HG02981 (cell line): ENCODE measurements around the gene TPRN.

Experiments
- ATAC-seq: cut with Tn5 transposase; IDR thresholded peaks from one replicate; pipeline ENCODE4 v1.9.1; 2021; ENCODE audit warnings: mild to moderate bottlenecking, moderate library complexity; ENCODE audit not compliant: unreplicated experiment

TPRN gene

GRCh38 chr9:137191245-137191644 lies 9.3 kb downstream of the TPRN start:
- no peak for ATAC-seq

GRCh38 chr9:137190315-137190856 lies 10.2 kb downstream of the TPRN start:
- ATAC-seq, result no peak

GRCh38 chr9:137189297-137190295 lies 10.9 kb downstream of the TPRN start:
- no peak for ATAC-seq

GRCh38 chr9:137188490-137189296 lies 11.8 kb downstream of the TPRN start, which contains the start of the genes ANAPC2 and SSNA1:
Gene ANAPC2, minus strand, starts transcription at chr9:137188560. Its CDS starts 28 bp downstream, at chr9:137188532.
Gene SSNA1, plus strand, starts transcription at chr9:137188676. Its CDS starts 51 bp downstream, at chr9:137188727.
- peak; percentile 71 for ATAC-seq

GRCh38 chr9:137188086-137188489 lies 12.5 kb downstream of the TPRN start:
- ATAC-seq, result no peak

DNA sequence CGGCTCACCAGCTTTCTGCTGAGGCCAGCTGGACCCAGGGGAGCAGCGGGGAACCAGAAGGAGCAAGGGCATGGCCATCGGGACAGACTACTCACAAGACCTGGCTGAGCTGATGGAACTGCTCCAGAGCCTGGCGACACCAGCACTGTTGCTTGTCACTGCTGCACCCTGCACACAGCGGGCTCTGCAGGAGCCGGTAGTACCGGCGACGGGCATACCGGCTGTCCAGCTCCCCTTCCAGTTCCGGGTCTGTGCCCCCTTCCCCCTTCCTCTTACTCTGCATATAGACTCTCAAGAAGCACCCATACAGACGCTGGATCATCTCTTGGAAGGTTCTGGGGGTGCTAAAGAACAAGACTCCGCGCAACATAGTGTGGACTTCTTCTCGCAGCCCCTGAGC lies 13.2 kb downstream of the TPRN start:
- ATAC-seq, result no peak

GRCh38 chr9:137186385-137186784 lies 14.2 kb downstream of the TPRN start:
- ATAC-seq, result no peak

DNA sequence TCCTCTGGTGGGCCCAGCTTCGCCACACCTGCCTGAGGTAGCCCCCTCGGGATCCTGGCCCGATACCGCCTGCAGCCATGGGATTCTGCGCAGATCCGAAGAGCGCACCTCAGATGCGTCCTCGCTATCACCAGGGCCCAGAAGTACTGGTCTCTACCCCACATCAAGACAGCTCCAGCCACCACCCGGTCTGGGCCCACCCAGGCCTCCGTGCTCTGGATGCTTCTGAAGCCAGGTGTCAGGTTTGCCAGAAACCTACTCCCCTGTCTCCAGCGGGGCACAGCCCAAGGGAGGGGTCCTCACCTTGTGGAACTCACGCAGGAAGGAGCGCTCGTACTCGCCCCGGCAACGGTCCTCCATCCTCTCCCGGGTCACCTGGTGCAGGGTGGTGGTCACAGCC lies 14.6 kb downstream of the TPRN start:
- ATAC-seq, result no peak

GRCh38 chr9:137184881-137185660 lies 15.5 kb downstream of the TPRN start:
- ATAC-seq, result no peak

DNA sequence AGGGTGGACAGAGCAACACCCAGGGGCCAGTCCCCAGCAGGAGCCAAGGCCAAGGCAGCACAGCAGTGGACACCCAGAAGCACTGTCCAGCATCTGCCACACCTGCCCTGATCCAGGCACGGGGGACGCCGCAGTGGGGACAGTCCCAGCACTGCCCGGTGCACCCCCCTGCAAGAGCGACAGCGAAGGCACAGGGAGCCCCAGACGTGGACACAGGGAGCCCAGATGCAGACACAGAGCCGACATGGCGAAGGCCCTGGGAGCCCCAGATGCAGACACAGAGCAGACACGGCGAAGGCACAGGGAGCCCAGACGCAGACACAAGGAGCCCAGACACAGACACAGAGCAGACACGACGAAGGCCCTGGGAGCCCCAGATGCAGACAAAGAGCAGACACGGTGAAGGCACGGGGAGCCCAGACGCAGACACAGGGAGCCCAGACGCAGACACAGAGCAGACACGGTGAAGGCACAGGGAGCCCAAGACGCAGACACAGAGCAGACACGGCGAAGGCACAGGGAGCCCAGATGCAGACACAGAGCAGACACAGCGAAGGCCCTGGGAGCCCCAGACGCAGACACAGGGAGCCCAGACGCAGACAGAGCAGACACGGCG lies 16.5 kb downstream of the TPRN start:
- ATAC-seq, result no peak

DNA sequence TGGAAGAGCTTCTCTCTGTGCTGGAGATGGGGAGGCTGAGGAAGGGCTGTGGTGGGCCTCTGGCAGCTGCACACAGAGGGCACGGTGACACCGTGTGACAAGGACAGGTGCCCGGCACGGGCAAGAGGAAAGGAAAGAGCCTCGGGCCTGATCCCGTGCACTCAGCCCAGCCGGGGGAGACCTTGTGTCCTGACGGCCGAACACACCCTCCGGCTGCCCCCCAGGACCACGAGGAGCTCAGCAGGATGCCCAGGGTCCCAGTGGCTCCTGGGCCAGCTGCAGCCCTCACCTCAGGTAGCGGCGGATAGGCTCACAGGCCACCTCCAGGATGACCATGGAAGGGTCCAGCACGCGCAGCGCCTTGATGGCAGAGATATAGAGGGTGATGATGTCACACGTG lies 17.7 kb downstream of the TPRN start:
- no peak for ATAC-seq

DNA sequence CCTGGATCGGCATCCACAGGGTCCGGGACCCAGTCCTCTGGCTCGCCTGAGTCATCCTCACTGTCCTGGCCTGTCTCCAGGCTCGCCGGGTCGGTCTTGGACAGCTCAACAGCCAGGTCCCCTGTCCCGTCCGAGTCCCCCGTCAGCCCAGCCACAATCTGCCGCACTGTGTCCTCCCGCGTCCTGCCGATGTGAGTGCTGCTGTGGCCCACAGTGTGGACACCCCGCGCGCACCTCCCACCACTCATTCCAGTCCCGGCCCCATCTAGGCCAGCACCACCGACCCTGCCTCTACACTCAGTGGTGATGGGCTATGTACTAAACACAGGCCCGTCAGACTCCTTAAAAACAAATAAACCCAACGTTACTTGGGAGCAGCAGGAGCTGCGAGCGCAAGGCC lies 18.9 kb downstream of the TPRN start:
- no peak for ATAC-seq

GRCh38 chr9:137180491-137180890 lies 20.1 kb downstream of the TPRN start:
- no peak for ATAC-seq

DNA sequence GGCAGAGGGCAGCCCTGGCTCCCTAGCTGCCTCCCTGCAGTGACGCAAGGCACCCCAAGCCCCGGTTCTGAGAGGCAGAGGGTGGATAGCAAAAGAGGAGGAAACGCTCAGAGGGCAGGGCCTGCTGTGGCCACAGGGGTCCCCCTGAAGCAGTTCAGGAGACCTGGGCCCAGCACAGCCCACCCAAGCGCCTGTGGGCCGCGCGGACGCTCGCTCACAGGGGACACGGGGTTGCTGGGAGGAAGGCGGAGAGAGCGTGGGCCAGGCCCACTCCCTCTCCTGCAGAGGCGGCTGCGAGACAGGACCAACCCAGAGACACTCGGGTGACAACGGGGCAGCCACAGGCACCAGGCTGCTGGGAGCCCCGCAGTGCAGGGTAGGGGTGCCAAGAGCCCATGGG lies 20.8 kb downstream of the TPRN start:
- no peak for ATAC-seq

GRCh38 chr9:137178939-137179630 lies 21.5 kb downstream of the TPRN start:
- no peak for ATAC-seq

DNA sequence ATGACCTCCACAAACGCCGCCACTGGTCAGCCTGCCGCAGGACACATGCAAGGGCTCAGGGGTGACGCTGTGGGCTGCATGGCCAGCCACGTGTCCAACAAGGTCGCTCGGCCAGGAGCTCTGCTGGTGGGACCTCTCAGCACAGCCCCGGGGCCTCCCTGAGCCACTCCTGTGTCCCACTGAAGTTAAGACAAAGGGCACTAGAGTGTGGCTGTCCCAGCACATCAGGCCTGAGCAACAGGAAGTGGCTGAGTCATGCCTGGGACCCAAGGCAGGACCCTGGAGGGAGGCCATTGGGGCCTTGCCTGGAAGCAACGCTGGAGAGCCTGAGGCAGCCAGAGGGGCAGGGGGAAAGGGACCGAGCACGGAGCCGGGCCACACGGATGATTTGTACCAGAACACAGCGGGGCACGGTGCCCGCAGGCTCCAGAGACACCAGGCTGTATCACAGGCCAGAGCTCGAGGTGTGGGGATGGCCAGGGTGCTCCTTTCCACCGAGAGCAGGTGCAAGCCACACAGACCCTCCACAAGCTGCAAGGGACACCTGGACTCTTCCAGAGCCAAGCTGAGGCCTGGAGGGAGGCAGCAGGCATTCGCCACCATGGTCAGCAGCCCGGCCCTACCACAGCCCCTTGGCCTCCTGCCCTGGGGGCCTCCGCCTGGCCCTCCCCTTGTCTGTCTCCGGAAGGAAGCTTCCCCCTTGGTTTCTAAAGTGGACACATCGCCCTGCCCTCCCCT lies 22.2 kb downstream of the TPRN start:
- ATAC-seq, result no peak

GRCh38 chr9:137176302-137177182 lies 24.0 kb downstream of the TPRN start:
- no peak for ATAC-seq
